HepG2 (cell line): Measurements from ENCODE around the gene GPS1. TPM values are rescaled to one million over a fixed set of nuclear protein-coding genes. Genes with fewer than 3 reads are reported as not detected.

ENCODE experiments used
- AHDC1 ChIP-seq: sonication (generic); formaldehyde crosslinking; IDR thresholded peaks from 2 replicates; pipeline ENCODE4 v1.5.1; 2020; ENCODE audit warnings: mild to moderate bottlenecking, missing genetic modification reagents, borderline replicate concordance
- ARNT ChIP-seq: fragments of 450-650 bp; IDR thresholded peaks from 2 replicates; pipeline ENCODE4 v1.6.1; 2017
- DR1 ChIP-seq: sonication (generic); formaldehyde crosslinking; IDR thresholded peaks from 2 replicates; pipeline ENCODE4 v1.8.0; 2021; ENCODE audit warnings: mild to moderate bottlenecking, missing genetic modification reagents, inconsistent platforms
- NR1H2 ChIP-seq: sonication (generic); formaldehyde crosslinking; IDR thresholded peaks from 2 replicates; pipeline ENCODE4 v1.8.1; 2022; ENCODE audit warnings: low read depth, missing genetic modification reagents, borderline replicate concordance
- TCF7L2 ChIP-seq: IDR thresholded peaks from 2 replicates; pipeline ENCODE4 v1.6.1; 2011; ENCODE audit warnings: mild to moderate bottlenecking, low read depth, low read length, moderate library complexity
- ZNF180 ChIP-seq: sonication (generic); formaldehyde crosslinking; IDR thresholded peaks from 2 replicates; pipeline ENCODE4 v1.4.0; 2020; ENCODE audit warnings: low read depth, missing genetic modification reagents, borderline replicate concordance
- ZNF619 ChIP-seq: sonication (generic); formaldehyde crosslinking; IDR thresholded peaks from 2 replicates; pipeline ENCODE4 v1.4.0; 2020; ENCODE audit warnings: mild to moderate bottlenecking, missing genetic modification reagents
- ZNF704 ChIP-seq: sonication (generic); formaldehyde crosslinking; IDR thresholded peaks from 2 replicates; pipeline ENCODE4 v1.8.1; 2023; ENCODE audit warnings: mild to moderate bottlenecking, inconsistent platforms, moderate library complexity, missing genetic modification reagents, borderline replicate concordance
- ZNF749 ChIP-seq: sonication (generic); formaldehyde crosslinking; IDR thresholded peaks from 2 replicates; pipeline ENCODE4 v1.8.0; 2022; ENCODE audit warnings: mild to moderate bottlenecking, missing genetic modification reagents, moderate library complexity, borderline replicate concordance
- ZNF841 ChIP-seq: sonication (generic); formaldehyde crosslinking; IDR thresholded peaks from 2 replicates; pipeline ENCODE4 v1.8.1; 2023; ENCODE audit warnings: missing genetic modification reagents, borderline replicate concordance
- polyA plus RNA-seq, 8 experiments: library from polyadenylated mRNA; depleted of rRNA in 3 of 8; stranded (reverse) in 7 of 8; unstranded in 1 of 8; fragments of >200 nt; fragmentation: Illumina TruSeq in 4 of 8; extraction: Trizol in 4 of 8; gene quantifications; 2 replicates each; pipeline versions ENCODE4 v1.2.1 to v1.2.3, GENCODE V29; 2011 to 2016; ENCODE audit warnings: low read depth in 4 of 8, missing spikeins in 1 of 8, mixed read lengths in 1 of 8; ENCODE audit not compliant: insufficient read depth in 1 of 8
- total RNA-seq, 5 experiments: library from RNA; depleted of rRNA; stranded (reverse); fragments of >200 nt; fragmentation: Illumina TruSeq; extraction: Trizol; gene quantifications; 2 replicates each; pipeline ENCODE4 v1.2.3, GENCODE V29; 2016; ENCODE audit warnings: low read depth in 1 of 5
- TF ChIP-seq, protein P1 (sequence below): sonication (generic); formaldehyde crosslinking; IDR thresholded peaks from 2 replicates; pipeline ENCODE4 v1.9.0; 2021; ENCODE audit warnings: missing genetic modification reagents, borderline replicate concordance
- TF ChIP-seq, protein P2 (sequence below), 2 experiments: sonication (generic) in 1 of 2; formaldehyde crosslinking in 1 of 2; IDR thresholded peaks; 2 replicates each; pipeline versions ENCODE4 v1.6.1 to v1.9.0; 2014 to 2022; ENCODE audit warnings: antibody characterized with exemption in 1 of 2, borderline replicate concordance in 1 of 2, inconsistent platforms in 1 of 2, low read depth in 1 of 2, missing genetic modification reagents in 1 of 2

Gene GPS1
- total and polyA plus RNA-seq, 2 of the 13 experiments (the other 11 are each of a cell fraction or from before 2014, with no cell fraction given), result 124 to 128 TPM

- no peak for TF ChIP-seq ZNF619 (CRISPR knock-in tag)
- no peak for TF ChIP-seq ZNF841
- no peak for TF ChIP-seq DR1 (CRISPR knock-in tag)
- TF ChIP-seq, protein P1, sequence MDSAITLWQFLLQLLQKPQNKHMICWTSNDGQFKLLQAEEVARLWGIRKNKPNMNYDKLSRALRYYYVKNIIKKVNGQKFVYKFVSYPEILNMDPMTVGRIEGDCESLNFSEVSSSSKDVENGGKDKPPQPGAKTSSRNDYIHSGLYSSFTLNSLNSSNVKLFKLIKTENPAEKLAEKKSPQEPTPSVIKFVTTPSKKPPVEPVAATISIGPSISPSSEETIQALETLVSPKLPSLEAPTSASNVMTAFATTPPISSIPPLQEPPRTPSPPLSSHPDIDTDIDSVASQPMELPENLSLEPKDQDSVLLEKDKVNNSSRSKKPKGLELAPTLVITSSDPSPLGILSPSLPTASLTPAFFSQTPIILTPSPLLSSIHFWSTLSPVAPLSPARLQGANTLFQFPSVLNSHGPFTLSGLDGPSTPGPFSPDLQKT (CRISPR knock-in tag), result no peak
- peak; percentile 19; the same call in 1 of the 2 replicates for TF ChIP-seq ZNF749 (CRISPR knock-in tag)
- TF ChIP-seq TCF7L2, result no peak
- TF ChIP-seq, protein P2, sequence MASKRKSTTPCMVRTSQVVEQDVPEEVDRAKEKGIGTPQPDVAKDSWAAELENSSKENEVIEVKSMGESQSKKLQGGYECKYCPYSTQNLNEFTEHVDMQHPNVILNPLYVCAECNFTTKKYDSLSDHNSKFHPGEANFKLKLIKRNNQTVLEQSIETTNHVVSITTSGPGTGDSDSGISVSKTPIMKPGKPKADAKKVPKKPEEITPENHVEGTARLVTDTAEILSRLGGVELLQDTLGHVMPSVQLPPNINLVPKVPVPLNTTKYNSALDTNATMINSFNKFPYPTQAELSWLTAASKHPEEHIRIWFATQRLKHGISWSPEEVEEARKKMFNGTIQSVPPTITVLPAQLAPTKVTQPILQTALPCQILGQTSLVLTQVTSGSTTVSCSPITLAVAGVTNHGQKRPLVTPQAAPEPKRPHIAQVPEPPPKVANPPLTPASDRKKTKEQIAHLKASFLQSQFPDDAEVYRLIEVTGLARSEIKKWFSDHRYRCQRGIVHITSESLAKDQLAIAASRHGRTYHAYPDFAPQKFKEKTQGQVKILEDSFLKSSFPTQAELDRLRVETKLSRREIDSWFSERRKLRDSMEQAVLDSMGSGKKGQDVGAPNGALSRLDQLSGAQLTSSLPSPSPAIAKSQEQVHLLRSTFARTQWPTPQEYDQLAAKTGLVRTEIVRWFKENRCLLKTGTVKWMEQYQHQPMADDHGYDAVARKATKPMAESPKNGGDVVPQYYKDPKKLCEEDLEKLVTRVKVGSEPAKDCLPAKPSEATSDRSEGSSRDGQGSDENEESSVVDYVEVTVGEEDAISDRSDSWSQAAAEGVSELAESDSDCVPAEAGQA (IDR thresholded peaks at IDR 0.05; ENCODE audit: low read depth), result peak; percentile 49; the same call in 1 of the 2 replicates
- TF ChIP-seq, protein P2 (CRISPR knock-in tag; IDR thresholded peaks at IDR 0.05; ENCODE audit: borderline replicate concordance), result no peak; the same call in 1 of the 2 replicates
- TF ChIP-seq ZNF180 (CRISPR knock-in tag), result no peak
- TF ChIP-seq ARNT, result no peak
- no peak for TF ChIP-seq AHDC1
- TF ChIP-seq ZNF704 (CRISPR knock-in tag), result no peak
- peak; percentile 100 for TF ChIP-seq NR1H2
Measured at GRCh38 chr17:82098939-82099763, 47.5 kb downstream of the GPS1 start (continued).
